CD14-positive monocyte (primary cell): ENCODE results near the gene PPP1R17. TPM values are rescaled to one million over a fixed set of nuclear protein-coding genes. Genes with fewer than 3 reads are reported as not detected.

Experiments used
- DNase-seq, 3 donors: peaks; one replicate each; pipeline ENCODE4 v3.0.0-alpha.2; 2011 to 2022
- H2AFZ ChIP-seq: 2 replicates; pipeline ENCODE4 v1.6.0; 2012; ENCODE audit warnings: mild to moderate bottlenecking, low read depth, low read length, inconsistent platforms; ENCODE audit not compliant: insufficient read depth, poor library complexity, severe bottlenecking
- H3K27ac ChIP-seq, 2 donors: 1 replicate in 1 of 2; 2 replicates in 1 of 2; pipeline ENCODE4 v1.5.1; 2012 to 2013; ENCODE audit warnings: low read length in 2 of 2, control low read depth in 1 of 2, inconsistent platforms in 1 of 2, low read depth in 1 of 2, mild to moderate bottlenecking in 1 of 2
- H3K27me3 ChIP-seq, 2 donors: one replicate each; pipeline versions ENCODE4 v1.6.0 to v1.6.1; 2011 to 2013; ENCODE audit warnings: low read length in 2 of 2; ENCODE audit not compliant: control insufficient read depth in 2 of 2, insufficient read depth in 2 of 2
- H3K36me3 ChIP-seq, 2 donors: replicated peaks in 1 of 2; 1 replicate in 1 of 2; 2 replicates in 1 of 2; pipeline versions ENCODE4 v1.5.1 to v1.6.1; 2012 to 2013; ENCODE audit warnings: low read length in 2 of 2, control low read depth in 1 of 2, inconsistent platforms in 1 of 2, mild to moderate bottlenecking in 1 of 2; ENCODE audit not compliant: insufficient read depth in 2 of 2, control insufficient read depth in 1 of 2
- H3K4me1 ChIP-seq, 2 donors: 1 replicate in 1 of 2; 2 replicates in 1 of 2; pipeline versions ENCODE4 v1.5.1 to v1.6.1; 2012 to 2013; ENCODE audit warnings: low read length in 2 of 2, control low read depth in 1 of 2, inconsistent platforms in 1 of 2, mild to moderate bottlenecking in 1 of 2, moderate library complexity in 1 of 2; ENCODE audit not compliant: insufficient read depth in 2 of 2, control insufficient read depth in 1 of 2
- H3K4me2 ChIP-seq: replicated peaks from 2 replicates; pipeline ENCODE3; 2012; ENCODE audit warnings: low read length, moderate library complexity, mild to moderate bottlenecking; ENCODE audit not compliant: poor library complexity, severe bottlenecking; ENCODE audit errors: extremely low read depth
- H3K4me3 ChIP-seq, 3 experiments: fragments of 200-600 bp in 1 of 3; sonication (generic) in 1 of 3; replicated peaks in 1 of 3; 1 replicate in 2 of 3; 2 replicates in 1 of 3; pipeline ENCODE4 v1.5.1; 2011 to 2013; ENCODE audit warnings: low read length in 3 of 3, mild to moderate bottlenecking in 3 of 3, control low read depth in 2 of 3, low read depth in 2 of 3, inconsistent platforms in 1 of 3, moderate library complexity in 1 of 3
- H3K79me2 ChIP-seq: 2 replicates; pipeline ENCODE4 v1.6.0; 2012; ENCODE audit warnings: mild to moderate bottlenecking, control low read depth, inconsistent platforms, low read length, moderate library complexity; ENCODE audit not compliant: insufficient read depth
- H3K9ac ChIP-seq: 2 replicates; pipeline ENCODE4 v1.6.0; 2017; ENCODE audit warnings: low read length, mild to moderate bottlenecking; ENCODE audit not compliant: insufficient read depth, poor library complexity, severe bottlenecking
- H3K9me3 ChIP-seq, 2 donors: replicated peaks in 1 of 2; 1 replicate in 1 of 2; 2 replicates in 1 of 2; pipeline versions ENCODE4 v1.5.1 to v1.6.1; 2012 to 2013; ENCODE audit warnings: low read length in 2 of 2, control low read depth in 1 of 2; ENCODE audit not compliant: control insufficient read depth in 1 of 2, insufficient read depth in 1 of 2
- H4K20me1 ChIP-seq: 2 replicates; pipeline ENCODE4 v1.6.0; 2012; ENCODE audit warnings: mild to moderate bottlenecking, low read length, control low read depth, moderate library complexity; ENCODE audit not compliant: insufficient read depth
- H3K27ac Mint-ChIP-seq, 7 donors: one replicate each; pipeline ENCODE4 v1.8.0; 2020; ENCODE audit warnings: mild to moderate bottlenecking in 7 of 7, mixed read lengths in 7 of 7, moderate library complexity in 6 of 7, inconsistent platforms in 2 of 7
- H3K27me3 Mint-ChIP-seq, 3 donors: one replicate each; pipeline ENCODE4 v1.8.0; 2021 to 2022; ENCODE audit warnings: low read depth in 3 of 3, mild to moderate bottlenecking in 3 of 3, mixed read lengths in 3 of 3, moderate library complexity in 3 of 3, inconsistent platforms in 1 of 3
- H3K36me3 Mint-ChIP-seq, 2 donors: one replicate each; pipeline ENCODE4 v1.8.0; 2020; ENCODE audit warnings: mixed read lengths in 2 of 2, inconsistent platforms in 1 of 2, mild to moderate bottlenecking in 1 of 2
- H3K4me1 Mint-ChIP-seq: one replicate; pipeline ENCODE4 v1.8.0; 2020; ENCODE audit warnings: mild to moderate bottlenecking, mixed read lengths
- H3K4me3 Mint-ChIP-seq, 2 donors: one replicate each; pipeline ENCODE4 v1.8.0; 2020; ENCODE audit warnings: mild to moderate bottlenecking in 2 of 2, mixed read lengths in 2 of 2, moderate library complexity in 1 of 2
- H3K9me3 Mint-ChIP-seq, 7 donors: one replicate each; pipeline ENCODE4 v1.8.0; 2020 to 2022; ENCODE audit warnings: mixed read lengths in 7 of 7, mild to moderate bottlenecking in 6 of 7, moderate library complexity in 6 of 7, inconsistent platforms in 2 of 7
- CTCF ChIP-seq: fragments of 200-600 bp; IDR thresholded peaks from one replicate; pipeline ENCODE4 v1.8.0; 2022; ENCODE audit warnings: antibody characterized with exemption, mild to moderate bottlenecking
- WGBS: methylation state at CpG from one replicate; pipeline ENCODE4 v1.1.5; 2013; ENCODE audit warnings: missing lambda C conversion rate; ENCODE audit not compliant: insufficient coverage; 5-methylcytosine and 5-hydroxymethylcytosine counted together
- intact Hi-C, 2 donors: fragments of 100-400 bp; cut with micrococcal nuclease; formaldehyde crosslinking; loops; one replicate each; pipeline versions ENCODE4 v1.15.0 to v1.15.1; 2023
- polyA plus RNA-seq, 3 donors: library from polyadenylated mRNA; depleted of rRNA in 1 of 3; unstranded in 2 of 3; stranded (reverse) in 1 of 3; fragments of 300-500 nt in 2 of 3; fragments of >200 nt in 1 of 3; fragmentation: Illumina TruSeq in 2 of 3; gene quantifications; 1 replicate in 2 of 3; 2 replicates in 1 of 3; pipeline ENCODE4 v1.2.3, GENCODE V29; 2012 to 2021

PPP1R17 gene
- polyA plus RNA-seq, 3 donors: 0.20 to 2.0 (median 0.85) TPM

DNA sequence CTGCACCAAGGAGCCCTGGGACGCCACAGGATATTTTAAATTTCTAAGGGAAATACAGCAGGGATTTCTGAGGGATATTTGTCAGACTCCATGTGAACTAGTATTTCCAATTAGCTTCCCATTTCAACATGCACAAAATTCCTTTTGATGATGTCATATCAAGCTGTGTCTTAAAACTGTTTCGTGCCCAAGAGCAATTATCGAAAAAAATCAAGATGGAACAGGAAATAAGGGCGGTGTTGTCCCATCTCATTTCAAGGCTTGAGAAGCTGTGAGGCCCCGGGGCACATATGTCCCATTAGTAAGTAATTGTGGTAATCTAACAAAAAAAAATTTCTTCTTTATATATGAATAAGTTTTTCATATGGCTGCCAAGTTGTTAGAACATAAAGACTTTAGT is 47.4 kb downstream of the PPP1R17 start:
- intact Hi-C loops: loop anchor here in 1 of 2 donors (10.0 kb wide), 2 partner anchors 90 to 600 kb away; no protein-coding TSS in a partner anchor

More for the DNA sequence above, 47.4 kb downstream of the PPP1R17 start:
- Mint-ChIP-seq H3K4me1 (no peaks in the 10 kb centered on the region), H3K36me3 (no peaks in the 10 kb centered on the region), H3K27me3 (peaks cover 2 to 3% (median 2%) of the 10 kb centered on the region in 3 donors), H3K27ac (peak overlapping the region in 1 of 7 donors; percentile 21), H3K9me3 (no peaks in the 10 kb centered on the region), H3K4me3 (no peak overlapping the region)
- Histone ChIP-seq H3K9me3 (no peaks in the 10 kb centered on the region), H3K27me3 (no peaks in the 10 kb centered on the region), H3K79me2 (no peaks in the 10 kb centered on the region), H3K27ac (no peak overlapping the region), H3K4me2 (no peak overlapping the region), H4K20me1 (no peaks in the 10 kb centered on the region), H3K9ac (no peak overlapping the region), H3K4me3 (no peak overlapping the region), H2AFZ (no peak overlapping the region), H3K36me3 (no peaks in the 10 kb centered on the region), H3K4me1 (no peaks in the 10 kb centered on the region)
- no peak for DNase-seq
- no CpG with 5 or more reads among the region's 5 CpGs for WGBS
- TF ChIP-seq CTCF: no peak
